Measurements from ENCODE around the gene KIF5A.
A peak's percentile ranks its signal among the peaks of the same experiment; 100 is the strongest.

KIF5A gene

GRCh38 chr12:57590479-57590863 is 40.6 kb downstream of the KIF5A start:
- in situ Hi-C loops (cut with MboI; ENCODE audit: low sequenced_read_pairs, unreplicated experiment): no loop called here
- DNase-seq (ENCODE audit: low spot score): no peak
- no peak for TF ChIP-seq CTCF (IDR thresholded peaks at IDR 0.05; ENCODE audit: borderline replicate concordance, control extremely low read depth, extremely low read depth, insufficient read depth, missing control alignments)

- TF ChIP-seq CTCF (IDR thresholded peaks at IDR 0.05; ENCODE audit: borderline replicate concordance, control extremely low read depth, extremely low read depth, insufficient read depth, missing control alignments): no peak
- DNase-seq (ENCODE audit: low spot score): peak; percentile 98
- in situ Hi-C loops (cut with MboI; ENCODE audit: low sequenced_read_pairs, unreplicated experiment): no loop called here
These were observed 41.3 kb downstream of the KIF5A start, which contains the start of gene PIP4K2C for GRCh38 chr12:57590864-57591781. PIP4K2C (plus strand) TSS chr12:57591192; CDS start chr12:57591290, 98 bp downstream.

GRCh38 chr12:57591782-57592325 is 42.0 kb downstream of the KIF5A start:
- TF ChIP-seq CTCF (IDR thresholded peaks at IDR 0.05; ENCODE audit: borderline replicate concordance, control extremely low read depth, extremely low read depth, insufficient read depth, missing control alignments): no peak
- in situ Hi-C loops (cut with MboI; ENCODE audit: low sequenced_read_pairs, unreplicated experiment): no loop called here

GRCh38 chr12:57592551-57593165 is 42.8 kb downstream of the KIF5A start:
- in situ Hi-C loops (cut with MboI; ENCODE audit: low sequenced_read_pairs, unreplicated experiment): no loop called here
- no peak for DNase-seq (ENCODE audit: low spot score)
- no peak for TF ChIP-seq CTCF (IDR thresholded peaks at IDR 0.05; ENCODE audit: borderline replicate concordance, control extremely low read depth, extremely low read depth, insufficient read depth, missing control alignments)

More at GRCh38 chr12:57591782-57592325, 42.0 kb downstream of the KIF5A start:
- DNase-seq (ENCODE audit: low spot score): no peak

DNA sequence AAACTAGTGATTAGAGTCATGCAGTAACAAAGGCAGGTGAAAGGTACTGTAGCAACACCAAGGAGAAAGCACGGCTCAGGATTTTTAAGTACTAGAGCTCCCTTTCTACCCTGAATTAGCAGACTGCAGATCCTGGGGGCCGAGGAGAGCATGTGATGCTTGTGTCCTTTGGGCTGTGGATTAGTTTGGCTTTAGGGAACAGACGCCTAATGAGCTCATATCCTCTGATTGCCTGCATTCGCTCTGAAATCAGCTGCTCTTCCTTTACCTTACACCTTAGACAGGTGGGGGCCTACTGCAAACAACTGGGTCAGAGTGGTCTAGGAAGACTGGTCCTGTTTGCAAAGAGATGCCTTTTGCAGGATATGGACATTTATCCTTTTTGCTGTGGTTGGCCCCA is 43.3 kb downstream of the KIF5A start:
- no peak for TF ChIP-seq CTCF (IDR thresholded peaks at IDR 0.05; ENCODE audit: borderline replicate concordance, control extremely low read depth, extremely low read depth, insufficient read depth, missing control alignments)
- DNase-seq (ENCODE audit: low spot score): no peak
- in situ Hi-C loops (cut with MboI; ENCODE audit: low sequenced_read_pairs, unreplicated experiment): no loop called here

GRCh38 chr12:57600395-57600794 is 50.6 kb downstream of the KIF5A start:
- no peak for DNase-seq (ENCODE audit: low spot score)
- in situ Hi-C loops (cut with MboI; ENCODE audit: low sequenced_read_pairs, unreplicated experiment): no loop called here
- TF ChIP-seq CTCF (IDR thresholded peaks at IDR 0.05; ENCODE audit: borderline replicate concordance, control extremely low read depth, extremely low read depth, insufficient read depth, missing control alignments): no peak
